Uterus (tissue), 4 donors: Measurements from ENCODE around the gene PTPRD. TPM values are rescaled to one million over a fixed set of nuclear protein-coding genes. Genes with fewer than 3 reads are reported as not detected.

Experiments used
- DNase-seq, 2 donors: peaks; one replicate each; pipeline ENCODE4 v3.0.0-alpha.2; 2019 to 2020
- H3K27ac ChIP-seq, 2 donors: fragments of 200-600 bp; sonication (generic); 1 replicate in 1 of 2; 2 replicates in 1 of 2; pipeline ENCODE4 v1.5.1; 2016 to 2018
- H3K27me3 ChIP-seq, 2 donors: fragments of 200-600 bp; sonication (generic); one replicate each; pipeline ENCODE4 v1.5.1; 2018 to 2019; ENCODE audit warnings: control low read depth in 1 of 2
- H3K36me3 ChIP-seq, 2 donors: fragments of 200-600 bp; sonication (generic); one replicate each; pipeline ENCODE4 v1.5.1; 2019; ENCODE audit warnings: control low read depth in 1 of 2
- H3K4me1 ChIP-seq, 2 donors: fragments of 200-600 bp; sonication (generic); one replicate each; pipeline ENCODE4 v1.5.1; 2018 to 2019; ENCODE audit warnings: control low read depth in 1 of 2
- H3K4me3 ChIP-seq, 2 donors: fragments of 200-600 bp; sonication (generic); 1 replicate in 1 of 2; 2 replicates in 1 of 2; pipeline ENCODE4 v1.5.1; 2018 to 2019; ENCODE audit warnings: mild to moderate bottlenecking in 1 of 2
- H3K9me3 ChIP-seq, 2 donors: fragments of 200-600 bp; sonication (generic); one replicate each; pipeline ENCODE4 v1.5.1; 2019; ENCODE audit warnings: control low read depth in 1 of 2
- POLR2A ChIP-seq, 2 donors: fragments of 450-650 bp; IDR thresholded peaks; one replicate each; pipeline ENCODE4 v1.6.1; 2016; ENCODE audit warnings: antibody characterized with exemption in 2 of 2, mild to moderate bottlenecking in 1 of 2, moderate library complexity in 1 of 2
- intact Hi-C: fragments of 100-400 bp; cut with DNase I; formaldehyde crosslinking; loops from one replicate; pipeline ENCODE4 v1.15.1; 2023; ENCODE audit warnings: low total_unique reads
- total RNA-seq, 4 donors: library from RNA; depleted of rRNA in 3 of 4; stranded (reverse); fragments of >200 nt in 3 of 4; gene quantifications; one replicate each; pipeline versions ENCODE4 v1.1.0 to v1.2.4, GENCODE V29; 2014 to 2023
- TF ChIP-seq, protein P1 (sequence below), 4 experiments: fragments of 200-600 bp in 2 of 4; fragments of 450-650 bp in 2 of 4; sonication (generic) in 2 of 4; IDR thresholded peaks; one replicate each; pipeline ENCODE4 v1.5.1; 2016 to 2019; ENCODE audit warnings: antibody characterized with exemption in 4 of 4, mild to moderate bottlenecking in 2 of 4, moderate library complexity in 1 of 4
- donor health status: DM: yes; HTN: yes; CAD: no.

The PTPRD gene
- total RNA-seq, 4 donors from 2014 or later = 1.2 to 136 (median 26.4) TPM

DNA sequence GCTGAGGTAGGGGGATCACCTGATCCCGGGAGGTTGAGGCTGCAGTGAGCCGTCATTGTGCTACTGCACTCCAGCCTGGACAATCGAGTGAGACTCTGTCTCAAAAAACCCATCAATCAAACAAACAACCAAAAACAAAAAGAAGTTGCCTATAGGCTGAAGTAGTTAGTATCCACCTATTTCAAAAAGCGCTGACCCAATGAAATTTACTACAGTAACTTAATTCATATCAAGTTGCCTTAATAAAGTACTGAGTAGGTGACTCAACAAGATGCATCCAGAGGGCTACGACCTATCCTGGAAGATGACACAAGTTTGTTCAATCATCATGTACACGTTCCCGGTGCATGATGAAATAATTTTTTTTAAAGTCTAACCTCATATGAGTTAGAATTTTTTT lies 2164.6 kb downstream of the PTPRD start:
- no peak overlapping the region for H3K27ac ChIP-seq
- H3K4me1 ChIP-seq = no peaks in the 10 kb centered on the region
- DNase-seq = no peak
- H3K36me3 ChIP-seq = no peaks in the 10 kb centered on the region
- intact Hi-C loops = no loop called here
- TF ChIP-seq POLR2A (IDR thresholded peaks at IDR 0.05) = no peak
- TF ChIP-seq, protein P1, sequence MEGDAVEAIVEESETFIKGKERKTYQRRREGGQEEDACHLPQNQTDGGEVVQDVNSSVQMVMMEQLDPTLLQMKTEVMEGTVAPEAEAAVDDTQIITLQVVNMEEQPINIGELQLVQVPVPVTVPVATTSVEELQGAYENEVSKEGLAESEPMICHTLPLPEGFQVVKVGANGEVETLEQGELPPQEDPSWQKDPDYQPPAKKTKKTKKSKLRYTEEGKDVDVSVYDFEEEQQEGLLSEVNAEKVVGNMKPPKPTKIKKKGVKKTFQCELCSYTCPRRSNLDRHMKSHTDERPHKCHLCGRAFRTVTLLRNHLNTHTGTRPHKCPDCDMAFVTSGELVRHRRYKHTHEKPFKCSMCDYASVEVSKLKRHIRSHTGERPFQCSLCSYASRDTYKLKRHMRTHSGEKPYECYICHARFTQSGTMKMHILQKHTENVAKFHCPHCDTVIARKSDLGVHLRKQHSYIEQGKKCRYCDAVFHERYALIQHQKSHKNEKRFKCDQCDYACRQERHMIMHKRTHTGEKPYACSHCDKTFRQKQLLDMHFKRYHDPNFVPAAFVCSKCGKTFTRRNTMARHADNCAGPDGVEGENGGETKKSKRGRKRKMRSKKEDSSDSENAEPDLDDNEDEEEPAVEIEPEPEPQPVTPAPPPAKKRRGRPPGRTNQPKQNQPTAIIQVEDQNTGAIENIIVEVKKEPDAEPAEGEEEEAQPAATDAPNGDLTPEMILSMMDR (IDR thresholded peaks at IDR 0.05) = no peak
- no peaks in the 10 kb centered on the region for H3K9me3 ChIP-seq
- no peaks in the 10 kb centered on the region for H3K27me3 ChIP-seq
- H3K4me3 ChIP-seq = no peak overlapping the region

DNA sequence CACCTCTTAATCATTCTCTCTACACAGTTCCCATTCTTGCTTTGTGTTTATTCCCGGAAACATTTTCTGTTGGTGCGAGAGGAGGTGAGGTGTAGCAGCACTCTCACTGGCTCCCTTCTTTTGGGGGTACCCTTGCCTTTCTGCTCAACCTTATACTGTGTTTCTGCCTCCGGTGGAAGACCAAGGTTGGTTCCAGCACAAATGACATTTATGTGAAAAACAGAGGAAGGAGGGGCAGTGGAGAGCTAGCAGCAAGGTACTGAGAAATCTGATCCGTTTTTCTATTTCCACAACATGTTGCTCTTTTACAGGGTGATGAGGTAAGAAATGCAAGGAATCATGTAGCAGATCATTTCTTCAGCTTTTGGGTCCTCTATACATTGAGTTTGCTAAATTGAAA lies 2165.2 kb downstream of the PTPRD start:
- TF ChIP-seq, protein P1 (IDR thresholded peaks at IDR 0.05) = no peak
- no peak for TF ChIP-seq POLR2A (IDR thresholded peaks at IDR 0.05)
- Histone ChIP-seq H3K4me1 (no peaks in the 10 kb centered on the region), H3K4me3 (no peak overlapping the region), H3K27ac (no peak overlapping the region), H3K27me3 (no peaks in the 10 kb centered on the region), H3K36me3 (no peaks in the 10 kb centered on the region), H3K9me3 (no peaks in the 10 kb centered on the region)
- no peak for DNase-seq
- intact Hi-C loops = no loop called here

DNA sequence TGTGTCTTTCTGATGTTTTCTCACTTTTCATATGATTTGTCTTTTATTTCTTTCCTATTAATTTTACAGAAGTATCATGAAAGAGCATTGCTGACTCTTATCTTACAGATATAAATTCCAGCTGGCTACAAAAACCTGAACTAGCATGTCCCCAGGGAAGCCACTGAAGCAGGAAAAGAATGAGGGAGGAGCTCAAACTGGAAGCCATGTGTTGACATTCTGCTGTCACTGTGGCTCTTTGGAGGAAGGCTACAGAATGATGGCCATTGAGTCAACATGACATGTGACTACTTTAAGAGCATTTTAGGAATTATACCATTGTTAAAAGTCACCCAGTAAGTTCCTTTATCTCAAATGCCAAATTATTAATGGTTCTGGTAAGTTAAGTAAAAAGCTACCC lies 2174.9 kb downstream of the PTPRD start:
- Histone ChIP-seq H3K36me3 (no peaks in the 10 kb centered on the region), H3K27ac (no peak overlapping the region), H3K27me3 (no peaks in the 10 kb centered on the region), H3K4me3 (no peak overlapping the region), H3K9me3 (no peaks in the 10 kb centered on the region), H3K4me1 (no peaks in the 10 kb centered on the region)
- no peak for TF ChIP-seq POLR2A (IDR thresholded peaks at IDR 0.05)
- TF ChIP-seq, protein P1 (IDR thresholded peaks at IDR 0.05) = no peak
- intact Hi-C loops = no loop called here
- DNase-seq = no peak

DNA sequence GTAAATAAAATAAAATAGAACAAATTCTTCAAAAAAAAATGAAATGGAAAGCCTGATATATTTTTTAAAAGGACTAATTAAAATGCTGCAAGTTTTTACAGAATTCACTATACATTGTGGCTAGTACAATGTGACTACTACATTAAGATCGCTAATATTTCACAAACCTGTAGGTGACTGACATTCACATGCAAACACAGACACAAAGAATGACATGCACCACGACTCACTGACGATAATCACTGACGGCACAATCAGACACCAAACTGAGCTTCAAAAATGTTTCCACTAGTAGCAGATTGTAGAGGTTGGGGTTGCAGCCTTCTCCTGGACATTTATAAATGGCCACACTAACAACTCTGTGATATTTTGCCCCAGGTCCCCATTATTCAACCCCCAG lies 2175.5 kb downstream of the PTPRD start:
- intact Hi-C loops = no loop called here
- TF ChIP-seq, protein P1 (IDR thresholded peaks at IDR 0.05) = no peak
- no peak for TF ChIP-seq POLR2A (IDR thresholded peaks at IDR 0.05)

DNA sequence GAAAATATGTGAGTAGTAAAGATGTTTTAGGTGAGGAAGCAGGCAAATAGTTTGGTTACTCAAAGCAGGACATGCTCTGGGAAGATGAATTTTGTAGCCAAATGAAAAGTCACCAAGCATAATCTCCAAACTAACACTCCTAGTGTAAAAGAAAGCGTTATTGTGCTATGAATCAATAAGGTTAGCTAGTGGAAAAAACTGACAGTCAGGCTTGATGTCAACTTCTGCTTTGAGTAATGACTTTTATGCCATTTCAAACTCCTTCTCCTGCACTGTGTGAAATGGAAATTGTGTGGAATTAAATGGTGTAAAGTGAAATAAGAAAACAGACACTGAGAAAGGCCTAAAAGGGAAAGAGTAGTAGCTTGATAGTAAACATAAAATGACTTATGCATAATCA lies 2176.0 kb downstream of the PTPRD start:
- Histone ChIP-seq H3K27ac (no peak overlapping the region), H3K9me3 (no peaks in the 10 kb centered on the region), H3K27me3 (no peaks in the 10 kb centered on the region), H3K4me3 (no peak overlapping the region), H3K36me3 (no peaks in the 10 kb centered on the region), H3K4me1 (no peaks in the 10 kb centered on the region)
- intact Hi-C loops = no loop called here
- no peak for TF ChIP-seq POLR2A (IDR thresholded peaks at IDR 0.05)
- TF ChIP-seq, protein P1 (IDR thresholded peaks at IDR 0.05) = no peak
- DNase-seq = no peak

More for the DNA sequence above, 2175.5 kb downstream of the PTPRD start:
- DNase-seq = no peak
- H3K27ac ChIP-seq = no peak overlapping the region
- no peaks in the 10 kb centered on the region for H3K4me1 ChIP-seq
- no peaks in the 10 kb centered on the region for H3K36me3 ChIP-seq
- H3K9me3 ChIP-seq = no peaks in the 10 kb centered on the region
- H3K27me3 ChIP-seq = no peaks in the 10 kb centered on the region
- H3K4me3 ChIP-seq = no peak overlapping the region
